Uterus (tissue), 4 donors: ENCODE measurements around the gene CFAP92. TPM values are rescaled to one million over a fixed set of nuclear protein-coding genes. Genes with fewer than 3 reads are reported as not detected.
A peak's percentile ranks its signal among the peaks of the same experiment; 100 is the strongest.
"Not testable (repeated sequence)": the region's sequence is repeated elsewhere in the genome, so short reads cannot be mapped to it uniquely, and the experiment has no call there.

Experiments
- DNase-seq, 2 donors: peaks; one replicate each; pipeline ENCODE4 v3.0.0-alpha.2; 2019 to 2020
- H3K27ac ChIP-seq, 2 donors: fragments of 200-600 bp; sonication (generic); 1 replicate in 1 of 2; 2 replicates in 1 of 2; pipeline ENCODE4 v1.5.1; 2016 to 2018
- H3K27me3 ChIP-seq, 2 donors: fragments of 200-600 bp; sonication (generic); one replicate each; pipeline ENCODE4 v1.5.1; 2018 to 2019; ENCODE audit warnings: control low read depth in 1 of 2
- H3K36me3 ChIP-seq, 2 donors: fragments of 200-600 bp; sonication (generic); one replicate each; pipeline ENCODE4 v1.5.1; 2019; ENCODE audit warnings: control low read depth in 1 of 2
- H3K4me1 ChIP-seq, 2 donors: fragments of 200-600 bp; sonication (generic); one replicate each; pipeline ENCODE4 v1.5.1; 2018 to 2019; ENCODE audit warnings: control low read depth in 1 of 2
- H3K4me3 ChIP-seq, 2 donors: fragments of 200-600 bp; sonication (generic); 1 replicate in 1 of 2; 2 replicates in 1 of 2; pipeline ENCODE4 v1.5.1; 2018 to 2019; ENCODE audit warnings: mild to moderate bottlenecking in 1 of 2
- H3K9me3 ChIP-seq, 2 donors: fragments of 200-600 bp; sonication (generic); one replicate each; pipeline ENCODE4 v1.5.1; 2019; ENCODE audit warnings: control low read depth in 1 of 2
- CTCF ChIP-seq, 4 experiments: fragments of 200-600 bp in 2 of 4; fragments of 450-650 bp in 2 of 4; sonication (generic) in 2 of 4; IDR thresholded peaks; one replicate each; pipeline ENCODE4 v1.5.1; 2016 to 2019; ENCODE audit warnings: antibody characterized with exemption in 4 of 4, mild to moderate bottlenecking in 2 of 4, moderate library complexity in 1 of 4
- POLR2A ChIP-seq, 2 donors: fragments of 450-650 bp; IDR thresholded peaks; one replicate each; pipeline ENCODE4 v1.6.1; 2016; ENCODE audit warnings: antibody characterized with exemption in 2 of 2, mild to moderate bottlenecking in 1 of 2, moderate library complexity in 1 of 2
- intact Hi-C: fragments of 100-400 bp; cut with DNase I; formaldehyde crosslinking; loops from one replicate; pipeline ENCODE4 v1.15.1; 2023; ENCODE audit warnings: low total_unique reads
- total RNA-seq, 4 donors: library from RNA; depleted of rRNA in 3 of 4; stranded (reverse); fragments of >200 nt in 3 of 4; gene quantifications; one replicate each; pipeline versions ENCODE4 v1.1.0 to v1.2.4, GENCODE V29; 2014 to 2023
- donor health status: DM: yes; HTN: yes; CAD: no.

CFAP92 gene
- total RNA-seq, 4 donors from 2014 or later = 0.95 to 3.5 (median 2.1) TPM; not detected in 1

- intact Hi-C loops = no loop called here
- no peak for TF ChIP-seq CTCF (IDR thresholded peaks at IDR 0.05)
- no peak for TF ChIP-seq POLR2A (IDR thresholded peaks at IDR 0.05)
- H3K36me3 ChIP-seq = no peaks in the 10 kb centered on the region
Measured at GRCh38 chr3:128870347-128870746, 123.5 kb downstream of the CFAP92 start.

DNA sequence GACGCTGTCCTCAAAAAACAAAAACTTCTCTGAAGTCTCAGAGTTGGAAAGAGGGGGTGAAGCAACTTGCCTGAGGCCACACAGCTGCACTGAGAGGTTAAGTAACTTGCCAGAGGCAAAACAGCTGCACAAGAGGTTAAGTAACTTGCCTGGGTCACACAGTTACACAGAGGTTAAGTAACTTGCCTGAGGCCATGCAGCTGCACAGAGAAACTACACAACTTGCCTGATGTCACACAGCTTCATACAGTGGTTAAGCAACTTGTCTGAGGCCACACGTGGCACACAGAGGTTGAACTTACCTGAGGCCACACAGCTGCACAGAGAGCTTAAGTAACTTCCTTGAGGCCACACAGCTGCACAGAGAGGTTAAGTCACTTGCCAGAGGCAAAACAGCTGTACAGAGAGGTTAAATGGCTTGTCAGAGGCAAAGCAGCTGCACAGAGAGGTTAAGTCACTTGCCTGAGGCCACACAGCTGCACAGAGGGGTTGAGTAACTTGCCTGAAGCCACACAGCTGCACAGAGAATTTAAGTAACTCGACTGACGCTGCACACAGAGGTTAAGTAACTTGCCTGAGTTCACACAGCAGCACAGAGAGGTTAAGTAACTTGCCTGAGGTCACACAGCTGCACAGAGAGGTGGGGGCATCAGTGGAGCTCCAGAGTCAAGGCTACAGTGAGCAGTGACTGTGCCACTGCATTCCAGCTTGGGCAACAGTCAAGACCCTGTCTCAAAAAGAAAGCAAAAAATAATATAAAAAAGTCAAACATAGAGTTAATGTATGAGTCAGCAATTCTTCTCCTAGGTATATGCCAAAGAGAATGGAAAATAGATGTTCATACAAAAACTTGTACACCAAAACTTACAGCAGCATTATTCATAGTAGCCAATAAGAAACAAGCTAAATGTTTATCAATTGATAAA is 126.4 kb downstream of the CFAP92 start:
- TF ChIP-seq CTCF (IDR thresholded peaks at IDR 0.05) = no peak
- TF ChIP-seq POLR2A (IDR thresholded peaks at IDR 0.05) = no peak
- Histone ChIP-seq H3K36me3 (no peaks in the 10 kb centered on the region), H3K4me1 (no peaks in the 10 kb centered on the region), H3K4me3 (no peak overlapping the region), H3K27ac (no peak overlapping the region), H3K9me3 (no peaks in the 10 kb centered on the region), H3K27me3 (no peaks in the 10 kb centered on the region)
- DNase-seq = no peak
- intact Hi-C loops = no loop called here

More at GRCh38 chr3:128870347-128870746, 123.5 kb downstream of the CFAP92 start:
- no peak for DNase-seq
- Histone ChIP-seq H3K9me3 (no peaks in the 10 kb centered on the region), H3K27ac (no peak overlapping the region), H3K4me1 (no peaks in the 10 kb centered on the region), H3K4me3 (no peak overlapping the region), H3K27me3 (no peaks in the 10 kb centered on the region)

GRCh38 chr3:128864849-128865804 is 128.7 kb downstream of the CFAP92 start:
- H3K4me3 ChIP-seq, H3K27me3 ChIP-seq, H3K36me3 ChIP-seq, H3K4me1 ChIP-seq, H3K9me3 ChIP-seq, intact Hi-C loops, H3K27ac ChIP-seq: not testable (repeated sequence)
- DNase-seq = peak in 1 of 2 donors; percentile 44

DNA sequence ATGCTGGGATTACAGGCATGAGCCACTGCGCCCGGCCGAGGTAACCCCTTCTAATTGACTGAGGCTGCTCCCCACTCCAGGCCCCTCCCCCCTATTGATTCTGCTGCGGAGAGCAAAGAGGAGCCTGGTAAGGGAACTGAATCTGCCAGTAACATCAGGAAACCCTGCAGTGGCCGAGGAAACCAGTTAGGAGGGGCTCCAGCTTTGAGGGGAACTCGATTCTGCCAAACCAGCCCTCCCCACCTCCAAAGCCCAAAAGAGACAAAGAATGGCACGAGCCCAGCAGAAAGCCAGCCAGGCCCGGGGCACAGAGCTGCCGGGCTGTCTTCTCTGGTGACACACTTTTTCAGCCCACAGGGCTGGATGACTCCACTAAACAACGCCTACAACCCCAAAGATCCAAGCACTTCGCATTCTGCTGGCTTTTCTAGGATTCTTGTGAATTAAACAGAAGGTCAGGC is 129.5 kb downstream of the CFAP92 start:
- TF ChIP-seq POLR2A (IDR thresholded peaks at IDR 0.05) (no peak), CTCF (IDR thresholded peaks at IDR 0.05) (no peak)
- H3K4me1 ChIP-seq = no peaks in the 10 kb centered on the region
- intact Hi-C loops = no loop called here
- no peak overlapping the region for H3K4me3 ChIP-seq
- no peaks in the 10 kb centered on the region for H3K36me3 ChIP-seq
- H3K27ac ChIP-seq = no peak overlapping the region
- H3K9me3 ChIP-seq = peaks cover 0 to 5% of the 10 kb centered on the region in 2 donors
- H3K27me3 ChIP-seq = no peaks in the 10 kb centered on the region
- DNase-seq = peak in 1 of 2 donors; percentile 44

- Histone ChIP-seq H3K4me1 (no peaks in the 10 kb centered on the region), H3K9me3 (peaks cover 0 to 12% of the 10 kb centered on the region in 2 donors), H3K27ac (no peak overlapping the region), H3K36me3 (no peaks in the 10 kb centered on the region), H3K27me3 (no peaks in the 10 kb centered on the region), H3K4me3 (no peak overlapping the region)
- intact Hi-C loops = no loop called here
- no peak for DNase-seq
- TF ChIP-seq CTCF (IDR thresholded peaks at IDR 0.05) (no peak), POLR2A (IDR thresholded peaks at IDR 0.05) (no peak)
Measured at GRCh38 chr3:128863560-128863959, 130.3 kb downstream of the CFAP92 start.
